ENCODE results near the gene ZMYND8.
"Not testable (repeated sequence)": the region's sequence is repeated elsewhere in the genome, so short reads cannot be mapped to it uniquely, and the experiment has no call there.

ZMYND8 gene

DNA sequence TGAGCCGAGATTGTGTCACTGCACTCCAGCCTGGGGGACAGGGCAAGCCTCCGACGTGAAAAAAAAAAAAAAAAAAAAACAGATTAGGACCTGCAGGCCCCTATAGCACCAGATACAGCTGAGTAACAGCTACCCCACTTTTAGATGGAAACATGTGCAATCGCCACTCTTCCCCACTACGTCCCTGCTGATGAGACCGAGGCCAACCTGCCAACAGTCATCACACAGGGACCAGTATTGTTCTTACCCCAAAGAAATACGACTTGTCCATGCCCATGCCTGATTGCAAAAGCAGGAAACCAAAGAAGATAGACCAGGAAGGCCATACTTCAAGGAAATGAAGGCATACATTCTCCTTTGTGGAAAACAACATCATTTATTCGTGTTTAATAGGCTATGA, 45.8 kb downstream of the ZMYND8 start:
- DNase-seq (ENCODE audit: low read depth, low spot score), result no peak

DNA sequence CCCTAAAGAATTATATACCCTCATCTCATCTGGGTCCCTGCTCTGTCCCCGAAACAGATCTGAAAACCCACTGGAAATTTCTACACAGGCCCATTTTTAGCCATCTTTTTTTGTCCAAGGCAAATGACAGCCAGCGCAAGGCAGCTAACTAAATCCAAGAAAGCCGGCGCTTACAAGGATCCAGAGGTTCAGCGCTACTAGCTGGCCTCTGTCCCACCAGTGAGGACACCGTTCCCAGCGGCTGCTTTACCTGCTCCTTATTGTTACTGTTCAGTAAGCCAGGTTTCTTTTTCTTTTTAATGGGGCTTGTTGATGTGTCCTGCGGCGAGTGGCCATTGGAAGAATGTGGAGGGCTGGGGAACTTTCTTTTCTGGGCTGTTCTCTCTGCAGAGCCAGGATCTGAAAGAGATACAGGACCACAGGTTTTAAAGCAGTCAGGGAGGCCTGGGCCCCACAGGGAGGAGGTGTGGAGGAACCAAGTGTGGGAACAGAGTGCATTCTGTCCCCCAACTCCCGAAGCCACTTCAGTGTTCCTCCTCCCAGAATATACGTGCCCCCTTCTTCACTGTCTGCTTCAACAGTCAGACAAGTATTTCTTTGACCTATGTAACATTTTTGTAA, 46.6 kb downstream of the ZMYND8 start:
- DNase-seq (ENCODE audit: low read depth, low spot score), result no peak

DNA sequence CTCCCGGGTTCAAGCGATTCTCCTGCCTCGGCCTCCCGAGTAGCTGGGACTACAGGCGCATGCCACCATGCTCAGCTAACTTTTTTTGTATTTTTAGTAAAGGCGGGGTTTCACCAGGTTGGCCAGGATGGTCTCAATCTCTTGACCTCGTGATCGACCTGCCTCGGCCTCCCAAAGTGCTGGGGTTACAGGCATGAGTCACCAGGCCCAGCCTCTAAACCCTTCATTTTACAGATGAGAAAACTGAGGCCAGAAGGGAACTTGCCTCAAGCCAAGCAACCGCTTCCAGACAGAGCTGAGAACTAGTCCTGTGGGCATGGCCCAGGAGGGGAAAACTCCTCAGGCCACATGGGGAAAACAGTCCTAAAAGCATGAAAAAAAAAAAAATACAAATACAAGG, 47.1 kb downstream of the ZMYND8 start:
- no peak for DNase-seq (ENCODE audit: low read depth, low spot score)

DNA sequence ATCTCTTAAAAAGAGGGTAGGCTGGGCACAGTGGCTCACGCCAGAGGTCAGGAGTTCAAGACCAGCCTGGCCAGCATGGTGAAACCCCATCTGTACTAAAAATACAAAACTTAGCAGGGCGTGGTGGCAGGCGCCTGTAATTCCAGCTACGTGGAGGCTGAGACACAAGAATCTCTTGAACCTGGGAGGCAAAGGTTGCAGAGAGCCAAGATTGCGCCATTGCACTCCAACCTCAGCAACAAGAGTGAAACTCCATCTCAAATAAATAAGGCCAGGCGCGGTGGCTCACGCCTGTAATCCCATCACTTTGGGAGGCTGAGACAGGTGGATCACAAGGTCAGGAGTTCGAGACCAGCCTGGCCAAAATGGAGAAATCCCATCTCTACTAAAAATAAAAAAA, 48.9 kb downstream of the ZMYND8 start:
- not testable (repeated sequence) for DNase-seq (ENCODE audit: low read depth, low spot score)

DNA sequence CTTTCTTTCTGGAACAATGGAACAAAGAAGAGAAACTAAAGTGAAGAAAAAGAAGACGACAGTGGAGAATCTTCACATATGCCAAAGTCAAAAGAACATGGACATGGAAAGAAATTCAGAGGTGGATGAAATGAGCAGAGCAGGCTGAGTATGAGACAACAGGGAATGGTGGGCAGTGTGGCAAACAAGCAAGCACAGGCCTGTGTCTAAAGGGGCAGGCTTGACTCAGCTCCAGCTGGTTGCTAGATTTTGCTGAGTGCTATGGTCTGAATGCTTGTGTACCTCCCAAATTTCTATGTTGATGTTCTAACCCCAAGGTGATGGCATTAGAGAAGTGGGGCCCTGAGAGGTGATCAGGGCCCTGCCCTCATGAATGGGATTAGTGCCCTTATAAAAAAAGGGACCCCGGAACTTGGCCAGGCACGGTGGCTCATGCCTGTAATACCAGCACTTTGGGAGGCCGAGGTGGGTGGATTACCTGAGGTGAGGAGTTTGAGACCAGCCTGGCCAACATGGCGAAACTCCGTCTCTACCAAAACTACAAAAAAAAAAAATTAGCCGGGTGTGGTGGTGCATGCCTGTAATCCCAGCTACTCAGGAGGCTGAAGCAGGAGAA, 49.6 kb downstream of the ZMYND8 start:
- DNase-seq (ENCODE audit: low read depth, low spot score), result no peak

DNA sequence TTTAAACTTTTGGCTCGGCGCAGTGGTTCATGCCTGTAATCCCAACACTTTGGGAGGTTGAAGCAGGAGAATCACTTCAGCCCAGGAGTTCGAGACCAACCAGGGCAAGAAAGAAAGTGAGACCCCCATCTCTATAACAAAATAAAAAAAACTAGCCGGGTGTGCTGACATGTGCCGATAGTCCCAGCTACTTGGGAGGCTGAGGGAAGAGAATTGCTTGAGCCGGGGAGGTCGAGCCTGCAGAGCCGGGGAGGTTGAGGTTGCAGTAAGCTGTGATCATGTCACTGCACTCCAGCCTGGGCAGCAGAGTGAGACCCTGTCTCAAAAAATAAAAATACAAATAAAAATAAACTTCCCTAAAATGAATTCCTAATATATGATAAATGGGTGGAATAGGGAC, 50.4 kb downstream of the ZMYND8 start:
- no peak for DNase-seq (ENCODE audit: low read depth, low spot score)

DNA sequence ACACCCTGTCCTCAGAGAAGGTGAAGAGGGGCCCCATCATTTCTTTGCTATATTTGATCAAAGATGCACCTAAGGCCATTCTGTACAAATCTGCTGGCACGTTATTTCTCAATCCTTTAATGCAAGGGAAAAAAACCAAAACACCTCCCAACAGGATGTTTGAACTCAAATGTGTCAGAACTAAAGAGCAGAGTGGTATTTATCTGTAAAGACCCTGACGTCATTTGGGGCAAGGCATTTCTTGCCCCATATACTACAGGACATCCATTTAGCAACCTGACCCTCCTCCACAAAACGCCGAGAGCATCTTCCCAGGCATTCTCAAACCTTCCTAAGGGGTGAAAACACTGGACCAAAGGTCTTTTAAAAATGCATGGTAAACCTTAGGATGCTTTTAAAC, 50.8 kb downstream of the ZMYND8 start:
- DNase-seq (ENCODE audit: low read depth, low spot score), result no peak

DNA sequence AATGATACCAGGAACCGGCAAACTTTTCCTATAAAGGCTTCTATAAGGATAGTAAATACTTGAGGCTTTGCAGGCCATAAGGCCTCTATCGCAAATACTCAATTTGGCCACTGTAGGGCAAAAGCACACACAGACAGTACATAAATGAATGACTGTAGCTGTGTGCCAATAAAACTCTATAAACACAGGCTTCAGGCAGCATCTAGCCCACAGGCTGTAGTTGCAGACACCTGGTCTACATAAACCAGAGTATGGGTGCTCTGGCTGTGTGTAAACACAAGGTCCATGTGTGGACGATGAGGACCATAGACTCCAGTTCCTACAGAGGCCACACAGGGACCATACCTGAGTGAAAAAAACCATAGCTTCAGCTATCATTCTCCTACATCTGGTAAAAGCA, 52.2 kb downstream of the ZMYND8 start:
- DNase-seq (ENCODE audit: low read depth, low spot score), result no peak

DNA sequence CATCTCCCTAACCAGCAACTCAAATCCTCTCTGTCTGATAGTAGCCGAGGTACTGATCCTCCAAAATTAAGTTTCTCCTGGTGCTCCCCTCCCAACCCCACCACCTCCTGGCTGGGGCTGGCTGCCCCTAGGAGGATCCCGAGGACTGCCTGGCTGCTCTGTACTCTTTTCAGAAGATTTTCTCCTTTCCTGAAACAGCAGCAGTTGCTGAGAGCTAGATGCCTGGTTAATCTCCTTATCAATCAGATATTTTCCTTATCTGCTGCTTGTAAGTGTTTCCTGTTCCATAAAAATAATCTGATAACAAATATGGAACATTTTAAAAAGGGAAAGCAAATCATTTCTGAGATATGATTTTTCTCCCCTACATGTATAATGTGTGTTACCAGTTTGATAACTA, 52.8 kb downstream of the ZMYND8 start:
- DNase-seq (ENCODE audit: low read depth, low spot score), result no peak

DNA sequence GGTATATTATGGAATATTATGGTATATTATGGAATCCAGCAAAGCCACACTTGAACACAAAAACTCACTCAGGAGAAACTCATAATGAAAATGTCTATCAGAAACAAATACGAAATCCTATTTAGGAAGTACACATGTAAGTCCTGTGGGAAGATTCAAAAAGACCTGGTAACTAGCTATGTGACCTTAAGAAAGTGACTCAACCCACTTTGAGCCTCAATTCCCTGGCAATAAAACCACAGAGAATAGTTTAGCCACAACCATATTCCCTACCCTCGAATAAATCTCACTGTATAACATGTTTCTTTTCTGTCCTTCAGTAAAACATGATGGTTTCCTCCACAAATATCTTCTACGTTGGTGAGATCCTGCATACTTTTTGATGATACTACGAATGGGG, 56.4 kb downstream of the ZMYND8 start:
- no peak for DNase-seq (ENCODE audit: low read depth, low spot score)

DNA sequence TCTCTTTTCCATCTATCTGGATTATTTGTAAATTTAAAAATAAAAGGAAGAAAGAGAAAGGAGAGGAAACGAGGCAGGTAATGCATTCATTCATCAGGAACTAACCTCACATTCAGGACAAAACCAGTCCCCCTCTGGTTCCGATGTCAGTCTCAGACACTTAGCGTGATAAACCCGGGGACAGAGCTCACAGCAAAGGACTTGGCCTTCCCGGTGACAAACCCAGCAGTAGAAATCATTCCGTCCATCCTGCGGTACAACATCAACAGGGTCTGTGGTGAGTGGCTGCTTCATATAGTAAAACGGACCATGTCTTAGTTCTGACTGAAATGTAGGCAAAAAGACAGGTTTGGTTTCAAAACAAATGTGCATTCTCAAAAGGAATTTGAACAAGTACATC, 57.9 kb downstream of the ZMYND8 start:
- no peak for DNase-seq (ENCODE audit: low read depth, low spot score)

DNA sequence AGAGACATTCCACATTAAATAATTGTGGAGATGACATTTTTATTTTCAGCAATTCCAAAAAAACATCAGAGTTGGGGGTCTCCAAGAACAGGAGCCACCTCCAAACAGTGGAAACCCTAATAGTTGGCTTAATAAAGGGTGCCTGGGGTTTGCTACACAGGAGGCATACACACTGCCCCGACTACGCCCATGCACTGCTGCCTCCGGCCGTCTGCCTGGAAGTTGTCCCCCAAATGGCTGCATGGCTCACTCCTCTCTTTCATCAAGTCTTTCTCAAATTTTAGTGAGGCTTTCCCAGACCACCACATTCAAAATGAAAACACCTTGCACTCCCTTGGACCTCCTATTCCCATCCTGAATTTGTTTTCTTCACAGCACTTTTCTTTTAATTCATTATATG, 58.8 kb downstream of the ZMYND8 start:
- no peak for DNase-seq (ENCODE audit: low read depth, low spot score)

DNA sequence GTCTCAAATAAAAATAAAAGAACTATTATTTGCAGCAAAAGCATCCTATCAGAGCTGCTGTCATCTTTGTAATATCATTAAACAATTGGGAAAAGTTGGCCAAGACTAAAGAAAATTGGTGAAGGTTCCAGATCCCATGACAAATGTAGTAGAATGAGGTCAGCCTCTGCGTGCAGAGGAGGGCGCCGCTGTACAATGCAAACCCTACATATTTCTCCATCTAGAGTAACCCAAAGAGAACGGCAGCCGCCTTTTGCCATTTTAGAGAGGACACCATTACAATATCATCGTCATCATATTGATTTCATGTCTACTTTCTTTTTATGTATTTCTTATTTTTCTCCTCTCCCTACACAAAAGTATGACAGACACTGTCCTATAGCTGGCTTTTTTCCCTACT, 59.5 kb downstream of the ZMYND8 start:
- no peak for DNase-seq (ENCODE audit: low read depth, low spot score)

DNA sequence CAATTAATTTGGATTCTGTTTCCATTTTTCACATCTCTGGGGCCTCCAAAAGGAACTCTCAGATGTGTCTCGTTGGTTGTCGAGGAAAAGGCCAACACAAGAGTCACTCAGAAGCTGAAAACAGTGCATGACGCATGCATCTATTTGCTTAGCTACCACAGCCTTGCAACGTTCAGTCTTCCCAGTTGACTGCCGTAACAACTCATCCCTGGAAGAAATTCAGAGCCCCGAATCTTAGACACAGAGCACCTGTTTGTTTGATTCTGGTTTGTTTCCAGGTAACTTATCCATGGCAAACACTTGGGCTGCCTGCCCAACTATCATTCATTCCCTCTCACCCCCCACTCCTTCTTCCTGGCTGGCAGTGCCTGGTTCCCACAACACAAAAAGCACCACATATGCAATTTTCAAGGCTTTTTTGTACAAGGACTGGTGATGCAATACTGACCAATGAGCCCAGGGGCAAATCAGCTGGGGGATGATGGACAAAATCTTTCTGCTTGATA, 60.5 kb downstream of the ZMYND8 start:
- DNase-seq (ENCODE audit: low read depth, low spot score), result no peak

DNA sequence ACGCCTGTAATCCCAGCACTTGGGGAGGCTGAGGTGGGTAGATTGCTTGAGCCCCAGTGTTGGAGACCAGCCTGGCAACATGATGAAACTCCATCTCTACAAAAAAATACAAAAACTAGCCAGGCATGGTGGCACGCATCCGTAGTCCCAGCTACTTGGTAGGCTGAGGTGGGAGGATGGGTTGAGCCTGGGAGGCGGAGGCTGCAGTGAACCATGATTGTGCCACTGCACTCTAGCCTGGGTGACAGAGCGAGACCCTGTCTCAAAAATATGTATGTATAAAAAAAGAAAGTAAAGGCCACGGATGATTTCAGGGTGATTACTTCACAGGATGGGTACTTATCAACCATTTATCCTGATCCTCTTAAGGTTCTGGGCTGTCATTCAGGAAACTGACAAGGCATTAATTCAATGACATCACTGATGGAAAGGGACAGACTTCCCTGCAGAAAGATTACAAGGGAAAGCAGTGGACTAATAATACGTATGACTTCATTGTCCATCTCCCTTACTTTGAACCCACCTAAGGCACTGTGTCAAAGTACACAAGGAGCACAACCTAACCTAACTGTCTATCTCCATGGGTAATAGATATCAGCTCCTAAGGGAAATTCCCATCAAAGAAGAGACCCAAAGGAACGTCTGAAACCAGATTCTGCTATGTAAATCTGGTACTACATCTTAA, 61.2 kb downstream of the ZMYND8 start:
- no peak for DNase-seq (ENCODE audit: low read depth, low spot score)

DNA sequence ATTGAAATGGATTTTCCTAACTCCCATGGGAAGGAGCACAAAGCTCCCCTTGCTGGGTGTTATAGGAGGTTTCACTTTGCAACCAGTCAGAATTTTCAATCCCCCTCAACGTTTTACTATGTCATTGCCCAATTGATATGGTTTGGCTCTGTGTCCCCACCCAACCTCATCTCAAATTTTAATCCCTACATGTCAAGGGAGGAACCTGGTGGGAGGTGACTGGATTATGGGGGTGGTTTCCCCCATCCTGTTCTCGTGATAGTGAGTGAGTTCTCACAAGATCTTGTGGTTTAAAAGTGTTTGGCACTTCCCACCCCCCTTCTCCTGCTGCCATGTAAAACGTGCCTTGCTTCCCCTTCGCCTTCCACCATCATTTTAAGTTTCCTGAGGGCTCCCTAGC, 62.9 kb downstream of the ZMYND8 start:
- DNase-seq (ENCODE audit: low read depth, low spot score), result no peak

DNA sequence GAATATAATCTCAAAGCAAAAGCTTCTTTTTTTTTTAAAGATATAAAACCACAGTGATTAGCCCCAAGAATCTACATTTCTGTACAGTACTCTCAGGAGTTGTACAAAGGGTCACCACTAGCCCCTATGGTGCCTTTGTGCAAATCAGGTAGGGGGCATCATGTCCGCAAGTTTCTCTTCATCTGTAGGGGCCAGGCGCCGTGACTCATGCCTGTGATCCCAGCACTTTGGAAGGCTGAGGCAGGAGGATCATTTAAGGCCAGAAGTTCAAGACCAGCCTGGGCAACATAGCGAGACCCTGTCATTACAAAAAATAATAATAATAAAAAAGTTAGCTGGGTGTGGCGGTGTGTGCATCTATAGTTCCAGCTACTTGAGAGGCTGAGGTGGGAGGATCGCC, 63.9 kb downstream of the ZMYND8 start:
- no peak for DNase-seq (ENCODE audit: low read depth, low spot score)

DNA sequence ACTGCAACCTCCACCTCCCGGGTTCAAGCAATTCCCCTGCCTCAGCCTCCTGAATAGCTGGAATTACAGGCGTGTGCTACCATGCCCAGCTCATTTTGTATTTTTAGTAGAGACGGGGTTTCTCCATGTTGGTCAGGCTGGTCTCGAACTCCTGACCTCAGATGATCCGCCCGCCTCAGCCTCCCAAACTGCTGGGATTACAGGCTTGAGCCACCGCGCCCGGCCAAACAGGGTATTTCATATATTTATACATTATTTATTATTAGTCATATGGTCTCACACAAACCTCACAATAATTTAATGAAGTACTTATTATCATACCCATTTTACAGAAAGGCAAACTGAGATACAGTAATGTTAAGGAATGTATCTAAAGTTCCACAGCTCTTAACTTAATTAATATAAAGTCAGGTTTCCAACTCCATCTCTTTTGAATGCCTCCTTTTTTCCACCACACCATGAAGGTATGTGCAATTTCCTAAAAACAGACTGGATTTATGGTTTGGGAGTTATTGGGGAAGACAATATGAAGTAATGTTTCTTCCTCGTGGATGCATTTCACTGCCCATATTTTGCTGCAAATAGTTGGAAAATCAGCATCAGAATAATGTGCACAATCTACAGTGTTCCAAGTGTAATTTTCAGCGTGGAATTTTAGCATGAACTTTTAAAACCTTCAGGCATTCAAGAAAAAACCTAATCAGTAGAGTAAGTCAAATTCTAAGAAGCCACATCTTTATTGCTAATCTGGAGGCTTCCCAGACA, 65.7 kb downstream of the ZMYND8 start:
- DNase-seq (ENCODE audit: low read depth, low spot score), result no peak

DNA sequence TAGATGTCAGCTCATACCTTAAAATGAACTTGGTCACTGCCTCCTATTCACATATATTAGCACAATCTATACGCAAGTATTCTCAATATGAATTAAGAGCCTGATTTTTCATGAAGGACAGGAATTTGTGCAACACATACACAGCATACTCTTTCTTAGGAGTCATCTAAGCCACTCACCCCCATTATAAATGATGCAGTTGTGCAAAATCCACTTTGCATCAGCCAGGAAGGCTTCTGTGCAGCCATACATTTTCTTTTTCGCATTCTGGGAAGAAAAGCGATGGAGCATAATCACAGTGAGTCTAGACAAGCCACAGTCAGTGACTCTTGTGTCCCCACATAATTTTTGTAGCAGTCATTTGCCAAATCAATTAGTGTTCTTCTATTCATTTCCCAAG, 66.5 kb downstream of the ZMYND8 start:
- no peak for DNase-seq (ENCODE audit: low read depth, low spot score)

DNA sequence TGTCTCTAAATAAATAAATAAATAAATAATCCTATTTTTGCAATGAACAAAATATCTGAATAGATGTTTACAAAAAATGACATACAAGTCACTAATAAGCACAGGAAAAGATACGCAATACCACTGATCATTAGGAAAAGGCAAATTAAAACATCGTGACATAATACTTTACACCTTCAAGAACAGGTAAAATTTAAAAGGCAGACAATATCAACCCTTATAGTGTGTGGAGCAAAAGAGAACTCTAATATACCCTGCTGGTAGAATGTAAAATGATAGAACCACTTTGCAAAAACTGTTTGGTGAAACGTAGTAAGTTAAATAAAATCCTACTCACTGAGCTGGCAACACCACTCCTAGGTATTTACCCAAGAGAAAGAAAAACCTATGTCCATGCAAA, 67.4 kb downstream of the ZMYND8 start:
- DNase-seq (ENCODE audit: low read depth, low spot score), result no peak

DNA sequence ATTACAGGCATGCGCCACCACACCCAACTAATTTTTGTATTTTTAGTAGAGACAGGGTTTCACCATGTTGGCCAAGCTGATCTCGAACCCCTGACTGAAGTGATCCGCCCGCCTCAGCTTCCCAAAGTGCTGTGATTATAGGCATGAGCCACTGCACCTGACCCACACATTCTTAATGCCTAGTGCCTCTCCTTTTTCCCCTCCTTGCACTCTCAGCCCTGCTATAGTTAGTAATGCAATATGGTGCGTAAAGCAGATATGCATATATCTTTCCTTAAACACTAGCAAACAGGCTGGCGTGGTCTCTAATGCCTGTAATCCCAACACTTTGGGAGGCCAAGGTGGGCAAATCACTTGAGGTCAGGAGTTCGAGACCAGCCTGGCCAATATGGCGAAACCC, 68.0 kb downstream of the ZMYND8 start:
- not testable (repeated sequence) for DNase-seq (ENCODE audit: low read depth, low spot score)

DNA sequence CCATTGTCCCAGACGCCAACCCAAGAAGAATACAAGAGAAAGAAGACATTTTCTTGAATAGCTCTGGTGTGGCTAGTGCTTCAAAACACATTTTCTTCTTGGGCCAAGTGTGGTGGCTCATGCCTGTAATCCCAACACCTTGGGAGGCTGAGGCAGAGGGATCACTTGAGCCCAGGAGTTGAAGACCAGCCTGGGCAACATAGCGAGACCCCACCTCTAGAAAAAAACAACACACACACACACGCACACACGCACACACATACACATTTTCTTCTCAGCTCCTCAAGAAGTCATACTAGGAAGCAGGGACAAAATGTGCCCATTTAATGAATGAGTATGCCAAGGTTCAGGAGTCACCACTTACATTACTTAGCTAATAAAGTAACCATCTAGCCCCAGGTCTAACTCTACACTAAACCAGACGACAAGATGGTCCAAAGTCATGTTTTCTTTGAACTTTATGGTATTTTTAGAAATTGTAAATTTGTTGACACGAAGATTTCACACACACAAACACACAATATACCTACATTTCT, 68.8 kb downstream of the ZMYND8 start:
- no peak for DNase-seq (ENCODE audit: low read depth, low spot score)
